ENCODE results near the gene FOXL2NB. TPM values are rescaled to one million over a fixed set of nuclear protein-coding genes. Genes with fewer than 3 reads are reported as not detected.
A peak's percentile ranks its signal among the peaks of the same experiment; 100 is the strongest.

Gene FOXL2NB
- total RNA-seq (not detected), polyA plus RNA-seq (not detected), total RNA-seq (not detected)

- no peak within 1 kb of the TSS for H3K27ac ChIP-seq (ENCODE audit: low read depth, low read length)
- Mint-ChIP-seq H3K27me3 (peaks cover 73 to 90% (median 79%) of the 10 kb centered on the region in 5 donors), H3K9me3 (peaks cover 0 to 4% (median 0%) of the 10 kb centered on the region in 11 donors), H3K36me3 (peaks cover 0 to 2% (median 0%) of the 10 kb centered on the region in 5 donors), H3K4me1 (peaks cover 26 to 55% (median 39%) of the 10 kb centered on the region in 7 donors), H3K4me3 (peak within 1 kb of the TSS; percentile 53 to 92 (median 73)), H3K27ac (peak within 1 kb of the TSS in 1 of 9 donors; percentile 55)
- H3K4me1 ChIP-seq (ENCODE audit: control insufficient read depth in 2 of 2, insufficient read depth in 2 of 2, low read length in 2 of 2) = peaks cover 6 to 19% of the 10 kb centered on the region in 2 donors
- peak within 1 kb of the TSS; percentile 57 for H3K4me3 ChIP-seq (ENCODE audit: low read length)
- no peaks in the 10 kb centered on the region for H3K36me3 ChIP-seq (ENCODE audit: control insufficient read depth in 2 of 3, insufficient read depth in 3 of 3, low read length in 3 of 3)
- ATAC-seq (peak; percentile 49), DNase-seq (peak in 1 of 9 donors; percentile 18)
- peaks cover 5 to 59% of the 10 kb centered on the region in 2 donors for H3K27me3 ChIP-seq (ENCODE audit: control insufficient read depth in 2 of 2, insufficient read depth in 2 of 2, low read length in 2 of 2)
- POLR2A ChIA-PET = no interaction called here
- H3K9me3 ChIP-seq (ENCODE audit: control insufficient read depth in 2 of 3, low read length in 3 of 3) = no peaks in the 10 kb centered on the region
- CTCF ChIA-PET = no interaction called here
- intact Hi-C loops (cut with micrococcal nuclease) = loop anchor here (1.0 to 5.0 kb wide), 4 partner anchors 10 to 1180 kb away; partner anchors contain the start of gene NMNAT3 (in 1 of the 2)
These were observed at the start of gene FOXL2NB, which contains the start of gene FOXL2 for GRCh38 chr3:138946663-138947494. Gene FOXL2NB, plus strand, starts transcription at chr3:138947217. Its CDS starts 148 bp downstream, at chr3:138947365. Gene FOXL2, minus strand, starts transcription at chr3:138947137. Its CDS starts 415 bp downstream, at chr3:138946722.

GRCh38 chr3:138898301-138898700, 48.7 kb upstream of the FOXL2NB start:
- Histone ChIP-seq H3K27me3 (ENCODE audit: control insufficient read depth in 2 of 2, insufficient read depth in 2 of 2, low read length in 2 of 2) (no peaks in the 10 kb centered on the region), H3K9me3 (ENCODE audit: control insufficient read depth in 2 of 3, low read length in 3 of 3) (no peaks in the 10 kb centered on the region), H3K27ac (ENCODE audit: low read depth, low read length) (no peak overlapping the region), H3K4me1 (ENCODE audit: control insufficient read depth in 2 of 2, insufficient read depth in 2 of 2, low read length in 2 of 2) (no peaks in the 10 kb centered on the region), H3K36me3 (ENCODE audit: control insufficient read depth in 2 of 3, insufficient read depth in 3 of 3, low read length in 3 of 3) (no peaks in the 10 kb centered on the region), H3K4me3 (ENCODE audit: low read length) (no peak overlapping the region)
- ChIA-PET POLR2A (interaction anchor here (0.5 kb wide), 1 partner anchor 552 kb away, joined by 4 read pairs; no protein-coding TSS in a partner anchor), CTCF (interaction anchor here (2.8 kb wide), 1 partner anchor 17 kb away, joined by 11 read pairs; no protein-coding TSS in a partner anchor)
- peaks cover 0 to 4% (median 0%) of the 10 kb centered on the region in 7 donors for H3K4me1 Mint-ChIP-seq
- H3K27me3 Mint-ChIP-seq = no peaks in the 10 kb centered on the region
- intact Hi-C loops (cut with micrococcal nuclease) = no loop called here
- H3K27ac Mint-ChIP-seq = no peak overlapping the region
- no peaks in the 10 kb centered on the region for H3K9me3 Mint-ChIP-seq
- ATAC-seq (no peak), DNase-seq (no peak)
- no peak overlapping the region for H3K4me3 Mint-ChIP-seq
- no peaks in the 10 kb centered on the region for H3K36me3 Mint-ChIP-seq

GRCh38 chr3:138898708-138899107, 48.3 kb upstream of the FOXL2NB start:
- H3K9me3 ChIP-seq (ENCODE audit: control insufficient read depth in 2 of 3, low read length in 3 of 3) = no peaks in the 10 kb centered on the region
- Mint-ChIP-seq H3K27me3 (no peaks in the 10 kb centered on the region), H3K27ac (no peak overlapping the region), H3K4me1 (peaks cover 0 to 4% (median 0%) of the 10 kb centered on the region in 7 donors), H3K36me3 (no peaks in the 10 kb centered on the region), H3K9me3 (no peaks in the 10 kb centered on the region), H3K4me3 (no peak overlapping the region)
- intact Hi-C loops (cut with micrococcal nuclease) = no loop called here
- ChIA-PET CTCF (interaction anchor here (0.6 to 2.8 kb wide), 2 partner anchors 17 to 63 kb away, joined by 3 to 11 read pairs; no protein-coding TSS in a partner anchor), POLR2A (interaction anchor here (0.5 kb wide), 1 partner anchor 552 kb away, joined by 4 read pairs; no protein-coding TSS in a partner anchor)
- no peaks in the 10 kb centered on the region for H3K27me3 ChIP-seq (ENCODE audit: control insufficient read depth in 2 of 2, insufficient read depth in 2 of 2, low read length in 2 of 2)
- H3K4me3 ChIP-seq (ENCODE audit: low read length) = no peak overlapping the region
- ATAC-seq = no peak
- no peak for DNase-seq
- H3K4me1 ChIP-seq (ENCODE audit: control insufficient read depth in 2 of 2, insufficient read depth in 2 of 2, low read length in 2 of 2) = no peaks in the 10 kb centered on the region
- no peaks in the 10 kb centered on the region for H3K36me3 ChIP-seq (ENCODE audit: control insufficient read depth in 2 of 3, insufficient read depth in 3 of 3, low read length in 3 of 3)
- no peak overlapping the region for H3K27ac ChIP-seq (ENCODE audit: low read depth, low read length)

- Mint-ChIP-seq H3K9me3 (no peaks in the 10 kb centered on the region), H3K4me3 (no peak overlapping the region), H3K27ac (peak overlapping the region in 1 of 9 donors; percentile 12), H3K4me1 (peaks cover 0 to 4% (median 0%) of the 10 kb centered on the region in 7 donors), H3K36me3 (no peaks in the 10 kb centered on the region), H3K27me3 (no peaks in the 10 kb centered on the region)
- ATAC-seq (no peak), DNase-seq (no peak)
- intact Hi-C loops (cut with micrococcal nuclease) = no loop called here
- H3K4me1 ChIP-seq (ENCODE audit: control insufficient read depth in 2 of 2, insufficient read depth in 2 of 2, low read length in 2 of 2) = no peaks in the 10 kb centered on the region
- H3K9me3 ChIP-seq (ENCODE audit: control insufficient read depth in 2 of 3, low read length in 3 of 3) = no peaks in the 10 kb centered on the region
- H3K27ac ChIP-seq (ENCODE audit: low read depth, low read length) = no peak overlapping the region
- POLR2A ChIA-PET = no interaction called here
- no peaks in the 10 kb centered on the region for H3K27me3 ChIP-seq (ENCODE audit: control insufficient read depth in 2 of 2, insufficient read depth in 2 of 2, low read length in 2 of 2)
- no peaks in the 10 kb centered on the region for H3K36me3 ChIP-seq (ENCODE audit: control insufficient read depth in 2 of 3, insufficient read depth in 3 of 3, low read length in 3 of 3)
- no peak overlapping the region for H3K4me3 ChIP-seq (ENCODE audit: low read length)
- CTCF ChIA-PET = interaction anchor here (0.6 to 2.8 kb wide), 3 partner anchors 16 to 64 kb away, joined by 3 to 11 read pairs (median 3); no protein-coding TSS in a partner anchor
These were observed 47.5 kb upstream of the FOXL2NB start for GRCh38 chr3:138899351-138899991.

- Mint-ChIP-seq H3K27me3 (no peaks in the 10 kb centered on the region), H3K4me3 (no peak overlapping the region), H3K27ac (no peak overlapping the region), H3K4me1 (peaks cover 0 to 4% (median 0%) of the 10 kb centered on the region in 7 donors), H3K9me3 (no peaks in the 10 kb centered on the region), H3K36me3 (no peaks in the 10 kb centered on the region)
- H3K27me3 ChIP-seq (ENCODE audit: control insufficient read depth in 2 of 2, insufficient read depth in 2 of 2, low read length in 2 of 2) = no peaks in the 10 kb centered on the region
- no peak for DNase-seq
- no peak overlapping the region for H3K4me3 ChIP-seq (ENCODE audit: low read length)
- H3K4me1 ChIP-seq (ENCODE audit: control insufficient read depth in 2 of 2, insufficient read depth in 2 of 2, low read length in 2 of 2) = no peaks in the 10 kb centered on the region
- ChIA-PET CTCF (interaction anchor here (1.9 kb wide), 1 partner anchor 14 kb away, joined by 10 read pairs; no protein-coding TSS in a partner anchor), POLR2A (no interaction called here)
- no peaks in the 10 kb centered on the region for H3K36me3 ChIP-seq (ENCODE audit: control insufficient read depth in 2 of 3, insufficient read depth in 3 of 3, low read length in 3 of 3)
- intact Hi-C loops (cut with micrococcal nuclease) = no loop called here
- no peaks in the 10 kb centered on the region for H3K9me3 ChIP-seq (ENCODE audit: control insufficient read depth in 2 of 3, low read length in 3 of 3)
- H3K27ac ChIP-seq (ENCODE audit: low read depth, low read length) = no peak overlapping the region
- ATAC-seq = no peak
These were observed 45.5 kb upstream of the FOXL2NB start for GRCh38 chr3:138901567-138901966.

- H3K36me3 Mint-ChIP-seq = no peaks in the 10 kb centered on the region
- H3K4me3 Mint-ChIP-seq = no peak overlapping the region
- H3K27ac Mint-ChIP-seq = peak overlapping the region in 1 of 9 donors; percentile 42
- no peak overlapping the region for H3K4me3 ChIP-seq (ENCODE audit: low read length)
- DNase-seq = no peak
- H3K9me3 Mint-ChIP-seq = no peaks in the 10 kb centered on the region
- intact Hi-C loops (cut with micrococcal nuclease) = no loop called here
- H3K27ac ChIP-seq (ENCODE audit: low read depth, low read length) = no peak overlapping the region
- ATAC-seq = no peak
- ChIA-PET CTCF (interaction anchor here (1.9 kb wide), 1 partner anchor 14 kb away, joined by 10 read pairs; no protein-coding TSS in a partner anchor), POLR2A (no interaction called here)
- peaks cover 0 to 1% (median 0%) of the 10 kb centered on the region in 7 donors for H3K4me1 Mint-ChIP-seq
- no peaks in the 10 kb centered on the region for H3K27me3 ChIP-seq (ENCODE audit: control insufficient read depth in 2 of 2, insufficient read depth in 2 of 2, low read length in 2 of 2)
- no peaks in the 10 kb centered on the region for H3K27me3 Mint-ChIP-seq
- H3K36me3 ChIP-seq (ENCODE audit: control insufficient read depth in 2 of 3, insufficient read depth in 3 of 3, low read length in 3 of 3) = no peaks in the 10 kb centered on the region
- H3K9me3 ChIP-seq (ENCODE audit: control insufficient read depth in 2 of 3, low read length in 3 of 3) = no peaks in the 10 kb centered on the region
- no peaks in the 10 kb centered on the region for H3K4me1 ChIP-seq (ENCODE audit: control insufficient read depth in 2 of 2, insufficient read depth in 2 of 2, low read length in 2 of 2)
These were observed 44.8 kb upstream of the FOXL2NB start for GRCh38 chr3:138902171-138902570.

All from naive thymus-derived CD4-positive, alpha-beta T cell (primary cell).